Astrocyte of the hippocampus (primary cell): ENCODE data around the gene DYNLRB2.

Experiments
- DNase-seq: peaks from one replicate; pipeline ENCODE4 v3.0.0; 2011; ENCODE audit warnings: low read depth, low spot score

DYNLRB2 gene

GRCh38 chr16:80599466-80599865 is 58.7 kb downstream of the DYNLRB2 start:
- DNase-seq, result no peak
